ENCODE results near the gene STK35. TPM values are rescaled to one million over a fixed set of nuclear protein-coding genes. Genes with fewer than 3 reads are reported as not detected.

STK35 gene
- total and polyA plus RNA-seq, 2 of the 8 experiments (the other 6 are each of a cell fraction or from before 2014, with no cell fraction given): 24.9 to 45.0 TPM

DNA sequence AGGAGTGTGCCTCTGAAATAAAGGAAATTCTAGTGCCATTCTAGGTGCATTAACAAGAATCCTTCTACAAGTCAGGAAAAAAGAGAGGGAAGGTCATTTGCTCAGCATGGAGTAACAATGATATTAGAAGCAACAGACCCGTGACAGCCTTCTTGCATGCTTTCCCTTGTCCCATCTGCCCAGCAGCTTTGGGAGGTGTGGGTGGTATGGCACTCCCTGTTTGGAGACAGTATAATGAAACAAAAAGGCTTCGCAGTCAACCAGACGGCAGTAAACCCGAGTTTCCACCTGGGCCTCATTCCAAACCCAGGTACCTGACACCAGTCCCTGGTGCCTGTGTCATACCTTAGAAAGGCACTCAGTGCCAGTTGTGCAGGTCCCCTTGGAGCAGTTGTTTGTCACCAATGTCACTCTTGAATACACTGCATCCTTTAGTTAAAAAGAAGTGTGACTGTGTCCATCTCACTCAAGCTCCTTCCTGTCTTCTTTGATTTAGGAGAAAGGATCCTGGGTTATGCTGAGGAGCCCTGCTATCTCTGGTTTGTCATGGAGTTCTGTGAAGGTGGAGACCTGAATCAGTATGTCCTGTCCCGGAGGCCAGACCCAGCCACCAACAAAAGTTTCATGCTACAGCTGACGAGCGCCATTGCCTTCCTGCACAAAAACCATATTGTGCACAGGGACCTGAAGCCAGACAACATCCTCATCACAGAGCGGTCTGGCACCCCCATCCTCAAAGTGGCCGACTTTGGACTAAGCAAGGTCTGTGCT is 14.7 kb downstream of the STK35 start (continued):
- TF ChIP-seq KDM4A (IDR thresholded peaks at IDR 0.05; ENCODE audit: low read depth, low read length, severe bottlenecking): no peak
